HK-2 (cell line): ENCODE results near the gene TTC32.
"Not testable (repeated sequence)": the region's sequence is repeated elsewhere in the genome, so short reads cannot be mapped to it uniquely, and the experiment has no call there.

ENCODE experiments used
- DNase-seq: peaks from one replicate; pipeline ENCODE4 v3.0.0-alpha.2; 2018; ENCODE audit not compliant: unreplicated experiment

Gene TTC32

GRCh38 chr2:19899985-19900930 lies 1.5 kb downstream of the TTC32 start:
- no peak for DNase-seq

- DNase-seq, result no peak
Observed at GRCh38 chr2:19898592-19899329, 3.0 kb downstream of the TTC32 start.

- DNase-seq, result no peak
Observed at GRCh38 chr2:19897623-19898245, 4.0 kb downstream of the TTC32 start.

GRCh38 chr2:19895535-19895934 lies 6.2 kb downstream of the TTC32 start:
- DNase-seq, result no peak

GRCh38 chr2:19894134-19894792 lies 7.5 kb downstream of the TTC32 start:
- no peak for DNase-seq

GRCh38 chr2:19893520-19894133 lies 8.2 kb downstream of the TTC32 start:
- no peak for DNase-seq

- not testable (repeated sequence) for DNase-seq
Observed at GRCh38 chr2:19891971-19892370, 9.8 kb downstream of the TTC32 start.

- no peak for DNase-seq
Observed at GRCh38 chr2:19890104-19890503, 11.7 kb downstream of the TTC32 start.

GRCh38 chr2:19888831-19889230 lies 13.0 kb downstream of the TTC32 start:
- DNase-seq, result no peak

GRCh38 chr2:19887510-19887909 lies 14.3 kb downstream of the TTC32 start:
- no peak for DNase-seq

GRCh38 chr2:19886261-19886660 lies 15.5 kb downstream of the TTC32 start:
- no peak for DNase-seq

- no peak for DNase-seq
Observed at GRCh38 chr2:19885791-19886190, 16.0 kb downstream of the TTC32 start.

GRCh38 chr2:19883971-19884720 lies 17.6 kb downstream of the TTC32 start:
- DNase-seq, result no peak

GRCh38 chr2:19883486-19883885 lies 18.3 kb downstream of the TTC32 start:
- DNase-seq, result no peak

GRCh38 chr2:19882286-19882685 lies 19.5 kb downstream of the TTC32 start:
- DNase-seq, result no peak

GRCh38 chr2:19881908-19882265 lies 19.9 kb downstream of the TTC32 start:
- no peak for DNase-seq

- DNase-seq, result no peak
Observed at GRCh38 chr2:19881221-19881907, 20.4 kb downstream of the TTC32 start.

- not testable (repeated sequence) for DNase-seq
Observed at GRCh38 chr2:19880191-19880590, 21.6 kb downstream of the TTC32 start.

- DNase-seq, result no peak
Observed at GRCh38 chr2:19879120-19879519, 22.7 kb downstream of the TTC32 start.
